OCI-LY7 (cell line): ENCODE data around the gene DAP. TPM values are rescaled to one million over a fixed set of nuclear protein-coding genes. Genes with fewer than 3 reads are reported as not detected.

Source experiments
- BruUV-seq: library from RNA; stranded (reverse); fragments of 400-500 nt; replicated peaks from 2 replicates; lab custom pipeline; 2021; lab: Mats Ljungman, UMichigan
- CTCF ChIA-PET: fragments of 300-600 bp; sonication (Branson Sonifier 250); formaldehyde crosslinking; loops from one replicate; lab custom pipeline; 2022; ENCODE audit warnings: antibody characterized with exemption; ENCODE audit not compliant: unreplicated experiment; lab: Charles Lee
- POLR2A ChIA-PET: fragments of 300-600 bp; sonication (Branson Sonifier 250); formaldehyde crosslinking; loops from one replicate; lab custom pipeline; 2022; ENCODE audit warnings: antibody characterized with exemption; lab: Charles Lee
- DNase-seq: peaks from one replicate; pipeline ENCODE4 v3.0.0-alpha.2; 2015; ENCODE audit warnings: low spot score
- H2AFZ ChIP-seq: fragments of 200-600 bp; sonication (generic), shearing (Covaris generic); 2 replicates; pipeline ENCODE4 v1.6.1; 2014; ENCODE audit warnings: mild to moderate bottlenecking, antibody characterized with exemption, low read length, moderate library complexity
- H3K27ac ChIP-seq: fragments of 200-600 bp; sonication (generic); 2 replicates; pipeline ENCODE4 v1.5.1; 2014; ENCODE audit warnings: mixed run types, low read depth, mild to moderate bottlenecking, moderate library complexity, low read length, inconsistent platforms; ENCODE audit not compliant: poor library complexity, severe bottlenecking
- H3K36me3 ChIP-seq: fragments of 200-600 bp; sonication (generic); 2 replicates; pipeline ENCODE4 v1.6.1; 2014; ENCODE audit warnings: mild to moderate bottlenecking, antibody characterized with exemption, low read length, moderate library complexity, mixed read lengths; ENCODE audit not compliant: insufficient read depth
- H3K4me1 ChIP-seq: fragments of 200-600 bp; sonication (generic); 2 replicates; pipeline ENCODE4 v1.5.1; 2014; ENCODE audit warnings: mild to moderate bottlenecking, low read length; ENCODE audit not compliant: insufficient read depth, poor library complexity, severe bottlenecking
- H3K4me2 ChIP-seq: fragments of 200-600 bp; sonication (generic); 2 replicates; pipeline ENCODE4 v1.6.1; 2014; ENCODE audit warnings: mild to moderate bottlenecking, low read length
- H3K4me3 ChIP-seq: fragments of 200-600 bp; sonication (generic); 2 replicates; pipeline ENCODE4 v1.5.1; 2014; ENCODE audit warnings: mild to moderate bottlenecking, low read depth, low read length; ENCODE audit not compliant: poor library complexity, severe bottlenecking
- H3K79me2 ChIP-seq: fragments of 200-600 bp; sonication (generic); 2 replicates; pipeline ENCODE4 v1.6.1; 2016; ENCODE audit warnings: low read depth, mild to moderate bottlenecking, low read length, moderate library complexity, mixed read lengths; ENCODE audit not compliant: insufficient read depth
- H3K9me2 ChIP-seq: fragments of 200-600 bp; sonication (generic); 2 replicates; pipeline ENCODE4 v1.6.1; 2016; ENCODE audit warnings: mild to moderate bottlenecking, low read length, mixed read lengths; ENCODE audit not compliant: insufficient read depth
- H3K9me3 ChIP-seq: fragments of 200-600 bp; sonication (generic); 2 replicates; pipeline ENCODE4 v1.6.1; 2014; ENCODE audit warnings: mild to moderate bottlenecking, mixed run types, low read length, mixed read lengths
- H4K20me1 ChIP-seq: fragments of 200-600 bp; sonication (generic); 2 replicates; pipeline ENCODE4 v1.6.1; 2014; ENCODE audit warnings: mild to moderate bottlenecking, antibody characterized with exemption, low read length, moderate library complexity, mixed read lengths; ENCODE audit not compliant: insufficient read depth
- EZH2phosphoT487 ChIP-seq: fragments of 200-600 bp; sonication (generic); IDR thresholded peaks from 2 replicates; pipeline ENCODE4 v1.6.1; 2018; ENCODE audit warnings: low read depth, borderline replicate concordance, mild to moderate bottlenecking, mixed run types, antibody characterized with exemption, low read length, moderate library complexity, mixed read lengths
- intact Hi-C: fragments of 100-400 bp; cut with micrococcal nuclease; formaldehyde crosslinking; loops from one replicate; pipeline ENCODE4 v1.10.0; 2022; ENCODE audit not compliant: unreplicated experiment
- total RNA-seq, 2 experiments: library from RNA; depleted of rRNA in 1 of 2; stranded (reverse); fragments of >200 nt in 1 of 2; shearing (Covaris generic) in 1 of 2; gene quantifications; 2 replicates each; pipeline ENCODE4 v1.2.3, GENCODE V29; 2014 to 2022
- TF ChIP-seq, protein P1 (sequence below): fragments of 200-600 bp; sonication (generic); conservative IDR thresholded peaks from 2 replicates; pipeline ENCODE4 v1.5.1; 2014; ENCODE audit warnings: mild to moderate bottlenecking, antibody characterized with exemption, low read length, moderate library complexity, mixed read lengths

DAP gene
- total RNA-seq, 2 experiments from 2014 or later: 21.5 to 96.1 TPM

DNA sequence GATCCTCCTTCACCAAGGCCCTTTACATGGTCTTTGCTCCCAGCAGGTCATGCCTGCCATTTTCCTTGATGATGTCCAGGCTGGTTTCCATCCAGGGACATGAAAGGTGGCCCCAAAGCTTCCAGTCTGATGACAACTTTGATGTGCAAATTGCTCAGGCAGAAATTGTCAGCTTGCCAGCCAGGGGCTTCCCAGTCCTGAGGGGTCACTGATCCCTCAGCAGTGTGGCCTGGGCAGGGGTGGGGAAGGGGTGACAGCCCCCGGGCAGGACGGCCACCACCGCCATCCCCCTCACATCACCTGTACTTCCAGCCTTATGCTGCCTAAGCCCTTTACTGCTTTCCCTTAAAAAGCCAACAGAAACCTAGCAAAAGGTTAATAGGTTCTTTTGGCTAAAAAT, 100.9 kb downstream of the DAP start:
- ChIA-PET CTCF (no interaction called here), POLR2A (no interaction called here)
- TF ChIP-seq EZH2phosphoT487: no peak
- Histone ChIP-seq H3K36me3 (no peaks in the 10 kb centered on the region), H3K4me1 (no peaks in the 10 kb centered on the region), H4K20me1 (no peaks in the 10 kb centered on the region), H3K27ac (no peak overlapping the region), H3K9me3 (no peaks in the 10 kb centered on the region), H3K9me2 (no peaks in the 10 kb centered on the region), H3K4me3 (no peak overlapping the region), H2AFZ (no peak overlapping the region), H3K79me2 (no peaks in the 10 kb centered on the region), H3K4me2 (no peak overlapping the region)
- intact Hi-C loops: no loop called here
- no TSS peak for BruUV-seq
- no peak for DNase-seq

DNA sequence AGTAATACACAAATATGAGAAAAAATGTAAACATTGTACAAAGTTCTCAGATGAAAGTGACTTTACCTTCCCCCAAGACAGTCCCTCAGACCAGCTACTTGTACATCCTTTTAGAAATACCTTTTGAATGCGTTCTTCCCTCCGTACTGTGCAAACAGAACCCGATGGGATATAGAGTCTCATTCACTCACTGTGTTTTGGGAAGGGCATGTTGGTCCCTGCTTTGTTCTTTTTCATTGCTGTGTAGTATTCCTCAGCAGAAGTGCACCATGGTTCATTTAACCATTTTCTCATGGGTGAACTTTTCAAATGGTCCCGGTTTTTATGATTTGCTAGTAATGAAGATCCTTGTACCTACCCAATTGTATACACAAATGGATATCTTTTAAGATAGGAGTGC, 102.8 kb downstream of the DAP start:
- CTCF ChIA-PET: no interaction called here
- no peaks in the 10 kb centered on the region for H3K36me3 ChIP-seq
- no peak for TF ChIP-seq EZH2phosphoT487
- TF ChIP-seq, protein P1, sequence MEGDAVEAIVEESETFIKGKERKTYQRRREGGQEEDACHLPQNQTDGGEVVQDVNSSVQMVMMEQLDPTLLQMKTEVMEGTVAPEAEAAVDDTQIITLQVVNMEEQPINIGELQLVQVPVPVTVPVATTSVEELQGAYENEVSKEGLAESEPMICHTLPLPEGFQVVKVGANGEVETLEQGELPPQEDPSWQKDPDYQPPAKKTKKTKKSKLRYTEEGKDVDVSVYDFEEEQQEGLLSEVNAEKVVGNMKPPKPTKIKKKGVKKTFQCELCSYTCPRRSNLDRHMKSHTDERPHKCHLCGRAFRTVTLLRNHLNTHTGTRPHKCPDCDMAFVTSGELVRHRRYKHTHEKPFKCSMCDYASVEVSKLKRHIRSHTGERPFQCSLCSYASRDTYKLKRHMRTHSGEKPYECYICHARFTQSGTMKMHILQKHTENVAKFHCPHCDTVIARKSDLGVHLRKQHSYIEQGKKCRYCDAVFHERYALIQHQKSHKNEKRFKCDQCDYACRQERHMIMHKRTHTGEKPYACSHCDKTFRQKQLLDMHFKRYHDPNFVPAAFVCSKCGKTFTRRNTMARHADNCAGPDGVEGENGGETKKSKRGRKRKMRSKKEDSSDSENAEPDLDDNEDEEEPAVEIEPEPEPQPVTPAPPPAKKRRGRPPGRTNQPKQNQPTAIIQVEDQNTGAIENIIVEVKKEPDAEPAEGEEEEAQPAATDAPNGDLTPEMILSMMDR: no peak
- no peaks in the 10 kb centered on the region for H3K79me2 ChIP-seq
- H3K9me3 ChIP-seq: no peaks in the 10 kb centered on the region
- H3K4me3 ChIP-seq: no peak overlapping the region
- intact Hi-C loops: no loop called here
- H3K4me2 ChIP-seq: no peak overlapping the region
- DNase-seq: no peak
- no peaks in the 10 kb centered on the region for H3K4me1 ChIP-seq
- POLR2A ChIA-PET: interaction anchor here (0.7 kb wide), 1 partner anchor 14 kb away, joined by 3 read pairs; no protein-coding TSS in a partner anchor
- no peaks in the 10 kb centered on the region for H4K20me1 ChIP-seq
- no peak overlapping the region for H2AFZ ChIP-seq
- H3K27ac ChIP-seq: no peak overlapping the region
- BruUV-seq: no TSS peak
- no peaks in the 10 kb centered on the region for H3K9me2 ChIP-seq

DNA sequence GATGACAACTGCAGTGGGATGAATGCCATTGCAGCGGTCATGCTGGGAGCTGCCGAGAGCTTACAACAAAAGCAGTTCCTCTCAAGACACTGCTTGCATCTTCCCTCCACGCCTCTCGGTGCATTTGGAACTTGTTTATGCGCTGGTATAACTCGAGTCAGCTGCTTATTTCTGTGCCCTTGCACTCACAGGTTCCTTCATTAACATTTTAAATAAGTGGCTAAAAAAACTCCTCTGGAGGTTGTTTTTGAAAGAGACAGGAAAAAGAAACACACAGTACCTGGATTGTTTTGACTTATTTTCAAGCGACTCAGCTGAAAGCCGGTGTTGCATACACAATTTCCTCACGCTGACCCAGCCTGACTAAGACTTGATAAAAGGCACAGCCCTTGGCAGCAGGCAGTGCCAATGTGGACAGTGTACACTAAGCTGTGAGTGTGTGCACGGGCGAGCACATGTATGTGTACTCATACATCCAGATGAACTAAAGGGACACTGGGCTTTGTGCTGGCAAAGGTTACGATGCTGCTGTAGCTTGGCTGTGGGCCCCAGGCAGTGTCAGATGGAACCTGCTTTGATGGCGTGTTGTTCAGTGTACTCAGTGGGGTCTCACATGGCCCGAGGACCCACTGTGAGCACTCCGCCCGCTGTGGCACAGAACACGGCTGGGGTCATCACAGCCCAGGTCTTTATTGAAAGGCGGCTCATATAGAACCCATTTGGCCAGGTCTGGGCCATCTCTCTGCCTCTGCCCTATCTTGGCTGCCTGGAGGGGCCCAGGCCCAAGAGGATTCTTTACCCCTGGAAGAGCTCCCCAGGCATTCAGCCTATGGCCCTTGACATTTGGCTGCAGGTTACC, 104.8 kb downstream of the DAP start:
- no peak for TF ChIP-seq EZH2phosphoT487
- TF ChIP-seq, protein P1: no peak
- ChIA-PET POLR2A (no interaction called here), CTCF (no interaction called here)
- H3K27ac ChIP-seq: no peak overlapping the region
- no TSS peak for BruUV-seq
- DNase-seq: no peak
- H3K4me3 ChIP-seq: no peak overlapping the region
- no peaks in the 10 kb centered on the region for H3K36me3 ChIP-seq
- no peaks in the 10 kb centered on the region for H3K9me2 ChIP-seq
- H4K20me1 ChIP-seq: no peaks in the 10 kb centered on the region
- no peaks in the 10 kb centered on the region for H3K4me1 ChIP-seq
- no peak overlapping the region for H2AFZ ChIP-seq
- H3K9me3 ChIP-seq: no peaks in the 10 kb centered on the region
- no peak overlapping the region for H3K4me2 ChIP-seq
- no peaks in the 10 kb centered on the region for H3K79me2 ChIP-seq
- intact Hi-C loops: no loop called here
